ENCODE results near the gene UBR2.
"Not testable (repeated sequence)": the region's sequence is repeated elsewhere in the genome, so short reads cannot be mapped to it uniquely, and the experiment has no call there.

The UBR2 gene

GRCh38 chr6:42555477-42556457 lies 8.1 kb upstream of the UBR2 start:
- no peak for DNase-seq (ENCODE audit: low read depth)

GRCh38 chr6:42556462-42556861 lies 7.4 kb upstream of the UBR2 start:
- DNase-seq (ENCODE audit: low read depth): no peak

GRCh38 chr6:42559276-42559675 lies 4.6 kb upstream of the UBR2 start:
- not testable (repeated sequence) for DNase-seq (ENCODE audit: low read depth)

- DNase-seq (ENCODE audit: low read depth): no peak
Measured at GRCh38 chr6:42561986-42562385, 1.8 kb upstream of the UBR2 start.

- DNase-seq (ENCODE audit: low read depth): no peak
Measured at GRCh38 chr6:42562788-42563405, 932 bp upstream of the UBR2 start.

GRCh38 chr6:42564506-42564825 lies 637 bp downstream of the UBR2 start:
- DNase-seq (ENCODE audit: low read depth): no peak

- no peak for DNase-seq (ENCODE audit: low read depth)
Measured at GRCh38 chr6:42565823-42566613, 2.2 kb downstream of the UBR2 start.

- no peak for DNase-seq (ENCODE audit: low read depth)
Measured at GRCh38 chr6:42566614-42567208, 2.9 kb downstream of the UBR2 start.

GRCh38 chr6:42567237-42567636 lies 3.4 kb downstream of the UBR2 start:
- not testable (repeated sequence) for DNase-seq (ENCODE audit: low read depth)

GRCh38 chr6:42569102-42570028 lies 5.5 kb downstream of the UBR2 start:
- DNase-seq (ENCODE audit: low read depth): no peak

GRCh38 chr6:42571611-42572342 lies 7.9 kb downstream of the UBR2 start:
- DNase-seq (ENCODE audit: low read depth): no peak

GRCh38 chr6:42572523-42572922 lies 8.7 kb downstream of the UBR2 start:
- no peak for DNase-seq (ENCODE audit: low read depth)

- not testable (repeated sequence) for DNase-seq (ENCODE audit: low read depth)
Measured at GRCh38 chr6:42576538-42576937, 12.7 kb downstream of the UBR2 start.

GRCh38 chr6:42598300-42598699 lies 34.5 kb downstream of the UBR2 start:
- DNase-seq (ENCODE audit: low read depth): no peak

GRCh38 chr6:42599558-42599957 lies 35.7 kb downstream of the UBR2 start:
- DNase-seq (ENCODE audit: low read depth): no peak

GRCh38 chr6:42604150-42604549 lies 40.3 kb downstream of the UBR2 start:
- no peak for DNase-seq (ENCODE audit: low read depth)

GRCh38 chr6:42604699-42605098 lies 40.9 kb downstream of the UBR2 start:
- not testable (repeated sequence) for DNase-seq (ENCODE audit: low read depth)

GRCh38 chr6:42610416-42610815 lies 46.6 kb downstream of the UBR2 start:
- no peak for DNase-seq (ENCODE audit: low read depth)

- DNase-seq (ENCODE audit: low read depth): no peak
Measured at GRCh38 chr6:42615518-42615917, 51.7 kb downstream of the UBR2 start.

GRCh38 chr6:42616716-42617115 lies 52.9 kb downstream of the UBR2 start:
- no peak for DNase-seq (ENCODE audit: low read depth)
